Neural crest cell (in vitro differentiated cells): ENCODE measurements around the gene CACNA2D3. TPM values are rescaled to one million over a fixed set of nuclear protein-coding genes. Genes with fewer than 3 reads are reported as not detected.
A peak's percentile ranks its signal among the peaks of the same experiment; 100 is the strongest.

Source experiments
- DNase-seq: peaks from one replicate; pipeline ENCODE4 v3.0.0; 2021; ENCODE audit warnings: low read depth, mixed read lengths, low spot score
- H3K27ac Mint-ChIP-seq: one replicate; pipeline ENCODE4 v1.8.0; 2021; ENCODE audit warnings: mild to moderate bottlenecking, mixed read lengths; ENCODE audit not compliant: unreplicated experiment
- H3K27me3 Mint-ChIP-seq: 2 replicates; pipeline ENCODE4 v1.8.0; 2021; ENCODE audit warnings: low read depth, mild to moderate bottlenecking, mixed read lengths
- H3K36me3 Mint-ChIP-seq: 2 replicates; pipeline ENCODE4 v1.8.0; 2021; ENCODE audit warnings: low read depth, mild to moderate bottlenecking, mixed read lengths
- H3K4me1 Mint-ChIP-seq: 2 replicates; pipeline ENCODE4 v1.8.0; 2021; ENCODE audit warnings: mixed read lengths
- H3K4me3 Mint-ChIP-seq: one replicate; pipeline ENCODE4 v1.8.0; 2021; ENCODE audit warnings: mild to moderate bottlenecking, mixed read lengths
- H3K9me3 Mint-ChIP-seq: 2 replicates; pipeline ENCODE4 v1.8.0; 2021; ENCODE audit warnings: mixed read lengths
- CTCF ChIP-seq: fragments of 200-600 bp; sonication (generic); conservative IDR thresholded peaks from 2 replicates; pipeline ENCODE4 v1.5.0; 2021; ENCODE audit warnings: antibody characterized with exemption, mild to moderate bottlenecking
- total RNA-seq: library from RNA; stranded (reverse); gene quantifications from 2 replicates; pipeline ENCODE4 v1.2.1, GENCODE V29; 2021

CACNA2D3 gene
- total RNA-seq, 1 donor from 2014 or later: 0.82 TPM

DNA sequence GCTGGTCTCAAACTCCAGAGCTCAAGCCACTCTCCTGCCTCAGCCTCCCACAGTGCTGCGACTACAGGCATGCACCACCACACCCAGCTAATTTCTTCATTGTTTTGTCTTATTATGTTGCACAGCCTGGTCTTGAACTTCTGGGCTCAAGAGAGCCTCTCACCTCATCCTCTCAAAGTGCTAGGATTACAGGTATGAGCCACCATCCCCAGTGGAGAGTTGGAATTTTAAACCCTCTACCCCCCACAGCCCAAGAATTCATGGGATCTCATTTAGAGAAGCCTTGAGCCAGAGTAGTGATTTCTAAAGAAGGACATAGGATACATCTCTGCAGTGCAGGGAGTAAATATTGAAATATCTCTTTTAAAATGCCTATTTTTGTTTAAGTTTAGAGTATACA, 221.1 kb downstream of the CACNA2D3 start:
- H3K4me1 Mint-ChIP-seq: peaks cover 15% of the 10 kb centered on the region
- no peak overlapping the region for H3K4me3 Mint-ChIP-seq
- H3K27ac Mint-ChIP-seq: no peak overlapping the region
- no peak for DNase-seq
- H3K9me3 Mint-ChIP-seq: no peaks in the 10 kb centered on the region
- H3K36me3 Mint-ChIP-seq: no peaks in the 10 kb centered on the region
- TF ChIP-seq CTCF: no peak
- H3K27me3 Mint-ChIP-seq: peaks cover 6% of the 10 kb centered on the region

GRCh38 chr3:54344601-54345231, 222.4 kb downstream of the CACNA2D3 start:
- DNase-seq: no peak
- Mint-ChIP-seq H3K4me3 (no peak overlapping the region), H3K9me3 (no peaks in the 10 kb centered on the region), H3K27ac (peak overlapping the region; percentile 20), H3K4me1 (peaks cover 15% of the 10 kb centered on the region), H3K36me3 (no peaks in the 10 kb centered on the region), H3K27me3 (peaks cover 4% of the 10 kb centered on the region)
- no peak for TF ChIP-seq CTCF

DNA sequence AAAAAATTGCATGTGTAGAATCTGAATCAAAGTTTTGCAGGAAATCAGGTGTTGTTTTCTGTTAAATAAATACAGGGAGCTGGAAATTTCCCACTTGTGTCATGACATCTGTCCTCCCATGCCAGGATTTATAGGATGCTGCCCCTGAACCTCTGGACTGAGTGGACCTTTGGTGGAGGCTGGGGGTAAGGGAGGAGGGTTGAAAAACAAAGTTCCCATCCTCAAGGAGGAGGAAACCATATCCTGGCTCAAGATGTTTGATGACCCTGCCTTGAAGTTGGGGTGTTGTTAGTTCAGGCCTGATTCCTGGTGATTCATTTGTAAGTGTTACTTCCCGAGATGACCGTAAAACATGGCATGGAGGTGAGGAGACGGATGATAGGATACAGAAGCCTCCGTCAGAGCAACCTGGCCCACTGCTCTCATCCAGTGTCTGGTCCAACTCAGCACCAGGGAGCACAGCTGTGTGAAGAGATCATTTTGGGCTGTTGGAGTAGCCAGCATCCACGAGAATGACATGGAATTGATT, 223.6 kb downstream of the CACNA2D3 start:
- DNase-seq: no peak
- Mint-ChIP-seq H3K36me3 (no peaks in the 10 kb centered on the region), H3K4me3 (no peak overlapping the region), H3K9me3 (no peaks in the 10 kb centered on the region), H3K27ac (no peak overlapping the region), H3K27me3 (peaks cover under 1% of the 10 kb centered on the region), H3K4me1 (peaks cover 15% of the 10 kb centered on the region)
- TF ChIP-seq CTCF: no peak

GRCh38 chr3:54347060-54347459, 224.7 kb downstream of the CACNA2D3 start:
- Mint-ChIP-seq H3K27ac (no peak overlapping the region), H3K27me3 (no peaks in the 10 kb centered on the region), H3K4me1 (peaks cover 15% of the 10 kb centered on the region), H3K9me3 (peaks cover 8% of the 10 kb centered on the region), H3K36me3 (no peaks in the 10 kb centered on the region), H3K4me3 (no peak overlapping the region)
- TF ChIP-seq CTCF: no peak
- no peak for DNase-seq

GRCh38 chr3:54347933-54348332, 225.6 kb downstream of the CACNA2D3 start:
- Mint-ChIP-seq H3K27ac (no peak overlapping the region), H3K27me3 (no peaks in the 10 kb centered on the region), H3K9me3 (peaks cover 8% of the 10 kb centered on the region), H3K4me1 (peaks cover 15% of the 10 kb centered on the region), H3K36me3 (no peaks in the 10 kb centered on the region), H3K4me3 (no peak overlapping the region)
- DNase-seq: no peak
- TF ChIP-seq CTCF: no peak
